H1 (cell line): Measurements from ENCODE around the gene TOMM40L. TPM values are rescaled to one million over a fixed set of nuclear protein-coding genes. Genes with fewer than 3 reads are reported as not detected.

Experiments
- CBX5 ChIP-seq: fragments of 300-800, 300-1000 bp; sonication (generic); IDR thresholded peaks from 2 replicates; pipeline ENCODE4 v1.7.1; 2016; ENCODE audit warnings: antibody characterized with exemption, low read length, low read depth
- CEBPB ChIP-seq: IDR thresholded peaks from 2 replicates; pipeline ENCODE4 v1.6.1; 2012; ENCODE audit warnings: low read depth, low read length
- CHD1 ChIP-seq: IDR thresholded peaks from 2 replicates; pipeline ENCODE4 v1.6.1; 2012; ENCODE audit warnings: low read depth, low read length, improper control_type of control experiment
- CHD7 ChIP-seq: fragments of 300-600 bp; sonication (generic); IDR thresholded peaks from 2 replicates; pipeline ENCODE4 v1.7.1; 2012; ENCODE audit warnings: low read length, moderate library complexity, mild to moderate bottlenecking, inconsistent platforms; ENCODE audit not compliant: insufficient replicate concordance
- EZH2 ChIP-seq: fragments of 200-600 bp; sonication (generic); IDR thresholded peaks from 2 replicates; pipeline ENCODE4 v1.7.1; 2012; ENCODE audit warnings: low read depth, mild to moderate bottlenecking, moderate library complexity, low read length, inconsistent platforms; ENCODE audit not compliant: severe bottlenecking
- JUND ChIP-seq: IDR thresholded peaks from 2 replicates; pipeline ENCODE4 v1.6.1; 2011; ENCODE audit warnings: mild to moderate bottlenecking, improper control_type of control experiment, low read length
- MAFK ChIP-seq: IDR thresholded peaks from 2 replicates; pipeline ENCODE4 v1.6.1; 2012; ENCODE audit warnings: low read depth, mild to moderate bottlenecking, improper control_type of control experiment, low read length
- NANOG ChIP-seq: IDR thresholded peaks from 2 replicates; pipeline ENCODE4 v1.6.1; 2011; ENCODE audit warnings: low read length, low read depth, mild to moderate bottlenecking, inconsistent platforms; ENCODE audit not compliant: insufficient read depth, poor library complexity, severe bottlenecking
- SUZ12 ChIP-seq: fragments of 200-600 bp; sonication (generic); IDR thresholded peaks from 2 replicates; pipeline ENCODE4 v1.6.1; 2012; ENCODE audit warnings: mild to moderate bottlenecking, inconsistent platforms, low read length, moderate library complexity, mixed read lengths
- polyA plus RNA-seq, 7 experiments: library from polyadenylated mRNA; depleted of rRNA in 3 of 7; stranded (reverse) in 5 of 7; unstranded in 2 of 7; fragments of >200 nt in 5 of 7; fragments of 200-250 nt in 2 of 7; gene quantifications; 1 replicate in 5 of 7; 2 replicates in 1 of 7; 4 replicates in 1 of 7; pipeline versions ENCODE4 v1.2.1 to v1.2.3, GENCODE V29; 2011 to 2013; ENCODE audit warnings: missing spikeins in 2 of 7, mixed read lengths in 2 of 7
- total RNA-seq: library from RNA; stranded (reverse); fragmentation: NEBNext Ultra II Directional; extraction: Animal tissue kit (Norgen Biotek cat#: 25700); gene quantifications from 2 replicates; pipeline ENCODE4 v1.2.1, GENCODE V29; 2021
- TF ChIP-seq, protein P1 (sequence below): IDR thresholded peaks from 2 replicates; pipeline ENCODE4 v1.6.1; 2011; ENCODE audit warnings: low read length, improper control_type of control experiment

Gene TOMM40L
- total and polyA plus RNA-seq, 2 of the 8 experiments (the other 6 are each of a cell fraction or from before 2014, with no cell fraction given), result 11.4 to 15.0 TPM

DNA sequence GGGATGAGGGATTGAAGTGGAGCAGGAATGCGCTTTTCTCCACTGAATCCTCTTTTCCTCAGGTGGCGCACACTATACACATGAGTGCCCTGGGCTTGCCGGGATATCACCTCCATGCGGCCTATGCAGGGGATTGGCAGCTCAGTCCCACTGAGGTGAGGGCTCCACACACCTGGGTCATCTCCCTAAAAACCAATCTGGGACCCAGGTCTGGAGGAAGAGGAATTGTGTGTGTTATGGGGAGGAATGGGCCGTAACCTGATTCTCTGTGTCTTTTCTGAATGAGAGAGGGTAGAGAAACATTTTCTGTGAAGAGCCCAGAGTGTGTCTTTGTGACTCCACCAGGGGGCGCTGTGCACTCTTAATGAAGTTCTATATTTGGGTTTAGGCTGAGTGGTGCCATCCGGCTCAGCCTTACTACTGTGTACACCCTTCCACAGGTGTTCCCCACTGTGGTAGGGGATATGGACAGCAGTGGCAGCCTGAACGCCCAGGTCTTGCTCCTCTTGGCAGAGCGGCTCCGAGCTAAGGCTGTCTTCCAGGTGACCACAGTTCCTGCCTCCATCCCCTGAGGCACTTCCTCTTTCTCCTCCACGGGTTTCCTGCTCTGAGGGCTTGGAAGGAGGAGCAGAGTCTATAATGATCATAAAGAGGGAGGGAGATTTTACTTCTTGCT lies 1.5 kb downstream of the TOMM40L start (continued):
- TF ChIP-seq CHD7, result no peak
- no peak for TF ChIP-seq SUZ12
- TF ChIP-seq MAFK, result no peak
- TF ChIP-seq EZH2, result no peak
- TF ChIP-seq, protein P1, sequence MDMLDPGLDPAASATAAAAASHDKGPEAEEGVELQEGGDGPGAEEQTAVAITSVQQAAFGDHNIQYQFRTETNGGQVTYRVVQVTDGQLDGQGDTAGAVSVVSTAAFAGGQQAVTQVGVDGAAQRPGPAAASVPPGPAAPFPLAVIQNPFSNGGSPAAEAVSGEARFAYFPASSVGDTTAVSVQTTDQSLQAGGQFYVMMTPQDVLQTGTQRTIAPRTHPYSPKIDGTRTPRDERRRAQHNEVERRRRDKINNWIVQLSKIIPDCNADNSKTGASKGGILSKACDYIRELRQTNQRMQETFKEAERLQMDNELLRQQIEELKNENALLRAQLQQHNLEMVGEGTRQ, result no peak
- TF ChIP-seq JUND, result no peak
- no peak for TF ChIP-seq CEBPB
- TF ChIP-seq CHD1, result no peak
- TF ChIP-seq CBX5, result no peak
- TF ChIP-seq NANOG, result no peak
